Measurements from ENCODE around the gene MEMO1.

MEMO1 gene

GRCh38 chr2:31987454-31988220, 23.2 kb downstream of the MEMO1 start:
- no peak for TF ChIP-seq Cebpa-rat (IDR thresholded peaks at IDR 0.05)
- H3K27me3 ChIP-seq, result no peaks in the 10 kb centered on the region
- H3K4me1 ChIP-seq, result peaks cover 0 to 11% (median 0%) of the 10 kb centered on the region in 10 experiments; a peak in 2 of 20 replicates
- peaks cover 11 to 92% (median 66%) of the 10 kb centered on the region in 11 experiments for H3K36me3 ChIP-seq
- peaks cover 80 to 100% (median 99%) of the 10 kb centered on the region in 11 experiments; a peak in 20 of 22 replicates for H4K20me1 ChIP-seq
- H3K4me2 ChIP-seq, result no peak overlapping the region
- H3K27ac ChIP-seq, result no peak overlapping the region
- peaks cover 0 to 38% (median 17%) of the 10 kb centered on the region in 11 experiments; a peak in 15 of 22 replicates for H3K9me3 ChIP-seq (replicated peaks in 1 of 11)
- no peak overlapping the region for H3K9ac ChIP-seq
- no peak overlapping the region for H3K4me3 ChIP-seq

- no peak overlapping the region for H3K4me3 ChIP-seq
- peaks cover 0 to 42% (median 15%) of the 10 kb centered on the region in 11 experiments; a peak in 15 of 22 replicates for H3K9me3 ChIP-seq (replicated peaks in 1 of 11)
- H3K27me3 ChIP-seq, result no peaks in the 10 kb centered on the region
- H3K4me1 ChIP-seq, result peaks cover 0 to 11% (median 0%) of the 10 kb centered on the region in 10 experiments; a peak in 3 of 20 replicates
- TF ChIP-seq Cebpa-rat (IDR thresholded peaks at IDR 0.05), result no peak
- no peak overlapping the region; a peak in 1 of 22 replicates for H3K9ac ChIP-seq
- no peak overlapping the region for H3K4me2 ChIP-seq
- peaks cover 83 to 100% (median 99%) of the 10 kb centered on the region in 11 experiments; a peak in 20 of 22 replicates for H4K20me1 ChIP-seq
- H3K36me3 ChIP-seq, result peaks cover 11 to 91% (median 63%) of the 10 kb centered on the region in 11 experiments
- no peak overlapping the region for H3K27ac ChIP-seq
Observed at GRCh38 chr2:31986906-31987305, 23.9 kb downstream of the MEMO1 start.

GRCh38 chr2:31983762-31984467, 26.9 kb downstream of the MEMO1 start:
- no peak overlapping the region for H3K27ac ChIP-seq
- peaks cover 0 to 38% (median 12%) of the 10 kb centered on the region in 11 experiments; a peak in 15 of 22 replicates for H3K9me3 ChIP-seq (replicated peaks in 1 of 11)
- no peak overlapping the region for H3K4me2 ChIP-seq
- H4K20me1 ChIP-seq, result peaks cover 82 to 100% (median 99%) of the 10 kb centered on the region in 11 experiments
- no peak overlapping the region for H3K4me3 ChIP-seq
- no peak overlapping the region for H3K9ac ChIP-seq
- peaks cover 0 to 31% (median 0%) of the 10 kb centered on the region in 10 experiments; a peak in 6 of 20 replicates for H3K4me1 ChIP-seq
- no peaks in the 10 kb centered on the region for H3K27me3 ChIP-seq
- peaks cover 11 to 68% (median 53%) of the 10 kb centered on the region in 11 experiments for H3K36me3 ChIP-seq
- TF ChIP-seq Cebpa-rat (IDR thresholded peaks at IDR 0.05), result no peak

- Histone ChIP-seq H3K4me1 (peaks cover 0 to 50% (median 0%) of the 10 kb centered on the region in 10 experiments; a peak in 6 of 20 replicates), H3K4me2 (peak overlapping the region in 2 of 11 experiments; percentile 31 to 67; a peak in 3 of 22 replicates), H3K4me3 (no peak overlapping the region), H3K27ac (peak overlapping the region in 2 of 11 experiments; percentile 8 to 29; a peak in 5 of 22 replicates), H3K9ac (peak overlapping the region in 2 of 11 experiments; percentile 7 to 45; a peak in 1 of 22 replicates), H3K36me3 (peaks cover 11 to 50% (median 38%) of the 10 kb centered on the region in 11 experiments), H4K20me1 (peaks cover 87 to 100% (median 99%) of the 10 kb centered on the region in 11 experiments), H3K9me3 (replicated peaks in 1 of 11) (peaks cover 0 to 41% (median 14%) of the 10 kb centered on the region in 11 experiments; a peak in 14 of 22 replicates), H3K27me3 (no peaks in the 10 kb centered on the region)
- TF ChIP-seq Cebpa-rat (IDR thresholded peaks at IDR 0.05), result no peak
Observed at GRCh38 chr2:31980674-31981356, 30.0 kb downstream of the MEMO1 start.

GRCh38 chr2:31979956-31980355, 30.9 kb downstream of the MEMO1 start:
- Histone ChIP-seq H3K27me3 (no peaks in the 10 kb centered on the region), H3K9ac (no peak overlapping the region), H3K4me2 (peak overlapping the region in 2 of 11 experiments; percentile 27 to 67; a peak in 2 of 22 replicates), H3K27ac (no peak overlapping the region), H3K9me3 (replicated peaks in 1 of 11) (peaks cover 0 to 33% (median 9%) of the 10 kb centered on the region in 11 experiments; a peak in 13 of 22 replicates), H3K36me3 (peaks cover 11 to 42% (median 35%) of the 10 kb centered on the region in 11 experiments), H4K20me1 (peaks cover 88 to 100% (median 99%) of the 10 kb centered on the region in 11 experiments), H3K4me1 (peaks cover 0 to 58% (median 0%) of the 10 kb centered on the region in 10 experiments; a peak in 6 of 20 replicates), H3K4me3 (no peak overlapping the region)
- no peak for TF ChIP-seq Cebpa-rat (IDR thresholded peaks at IDR 0.05)

GRCh38 chr2:31979018-31979417, 31.8 kb downstream of the MEMO1 start:
- no peak overlapping the region for H3K4me3 ChIP-seq
- H3K36me3 ChIP-seq, result peaks cover 5 to 40% (median 28%) of the 10 kb centered on the region in 11 experiments; a peak in 20 of 22 replicates
- peaks cover 89 to 100% (median 99%) of the 10 kb centered on the region in 11 experiments for H4K20me1 ChIP-seq
- H3K27me3 ChIP-seq, result no peaks in the 10 kb centered on the region
- H3K27ac ChIP-seq, result no peak overlapping the region
- no peak overlapping the region for H3K4me2 ChIP-seq
- no peak overlapping the region for H3K9ac ChIP-seq
- TF ChIP-seq Cebpa-rat (IDR thresholded peaks at IDR 0.05), result no peak
- peaks cover 0 to 67% (median 6%) of the 10 kb centered on the region in 10 experiments; a peak in 10 of 20 replicates for H3K4me1 ChIP-seq
- peaks cover 0 to 25% (median 8%) of the 10 kb centered on the region in 11 experiments; a peak in 10 of 22 replicates for H3K9me3 ChIP-seq (replicated peaks in 1 of 11)

- Histone ChIP-seq H3K36me3 (peaks cover 0 to 34% (median 24%) of the 10 kb centered on the region in 11 experiments; a peak in 20 of 22 replicates), H3K4me3 (no peak overlapping the region), H4K20me1 (peaks cover 85 to 99% (median 96%) of the 10 kb centered on the region in 11 experiments), H3K9ac (no peak overlapping the region), H3K27me3 (no peaks in the 10 kb centered on the region), H3K4me2 (0 out of 22 replicates have a peak overlapping the region, but pooled peaks of 1 of the 11 experiments have one; percentile 10), H3K9me3 (replicated peaks in 1 of 11) (peaks cover 0 to 22% (median 8%) of the 10 kb centered on the region in 11 experiments; a peak in 9 of 22 replicates), H3K4me1 (peaks cover 0 to 71% (median 6%) of the 10 kb centered on the region in 10 experiments; a peak in 10 of 20 replicates), H3K27ac (no peak overlapping the region)
- TF ChIP-seq Cebpa-rat (IDR thresholded peaks at IDR 0.05), result no peak
Observed at GRCh38 chr2:31978436-31978835, 32.4 kb downstream of the MEMO1 start.

GRCh38 chr2:31973665-31974064, 37.1 kb downstream of the MEMO1 start:
- Histone ChIP-seq H3K4me3 (no peak overlapping the region), H3K4me1 (peaks cover 0 to 66% (median 6%) of the 10 kb centered on the region in 10 experiments; a peak in 11 of 20 replicates), H3K36me3 (peaks cover 6 to 50% (median 27%) of the 10 kb centered on the region in 11 experiments; a peak in 18 of 22 replicates), H3K4me2 (0 out of 22 replicates have a peak overlapping the region, but pooled peaks of 1 of the 11 experiments have one; percentile 27), H3K9ac (no peak overlapping the region), H3K27ac (no peak overlapping the region), H3K9me3 (replicated peaks in 1 of 11) (peaks cover 0 to 9% (median 4%) of the 10 kb centered on the region in 11 experiments; a peak in 7 of 22 replicates), H3K27me3 (no peaks in the 10 kb centered on the region), H4K20me1 (peaks cover 85 to 98% (median 91%) of the 10 kb centered on the region in 11 experiments; a peak in 21 of 22 replicates)
- no peak for TF ChIP-seq Cebpa-rat (IDR thresholded peaks at IDR 0.05)
